Measurements from ENCODE around the gene GLI3.

DNA sequence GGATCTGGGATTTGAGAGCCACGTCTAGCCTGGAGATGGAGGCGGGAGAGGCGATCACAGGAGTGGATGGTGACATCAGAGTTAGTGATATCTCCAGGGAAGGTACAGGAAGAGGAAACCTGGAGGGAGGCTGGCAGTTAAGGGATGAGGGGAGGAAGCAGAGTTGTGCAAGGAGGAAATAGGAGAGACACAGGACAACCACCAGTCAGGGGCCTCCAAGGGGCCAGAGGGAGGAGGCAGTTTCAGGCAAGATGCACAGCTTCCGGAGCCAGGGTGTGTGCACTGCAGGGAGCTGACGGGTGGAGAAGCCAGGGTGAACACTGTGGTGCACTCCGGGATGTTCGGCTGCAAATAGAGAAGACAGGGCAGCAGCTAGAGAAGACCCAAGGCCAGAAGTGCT, 141.2 kb downstream of the GLI3 start:
- TF ChIP-seq CTCF (IDR thresholded peaks at IDR 0.05) (no peak), ZFX (IDR thresholded peaks at IDR 0.05; ENCODE audit: borderline replicate concordance) (no peak)

Data from 22Rv1 (cell line).